H1 (cell line): ENCODE results near the gene E2F1. TPM values are rescaled to one million over a fixed set of nuclear protein-coding genes. Genes with fewer than 3 reads are reported as not detected.

Source experiments
- CTCF ChIA-PET: fragments of 300-600 bp; sonication (Branson Sonifier 250); formaldehyde crosslinking; loops from one replicate; lab custom pipeline; 2021; ENCODE audit not compliant: partially characterized antibody; lab: Charles Lee
- POLR2A ChIA-PET: fragments of 300-600 bp; sonication (Branson Sonifier 250); formaldehyde crosslinking; loops from one replicate; lab custom pipeline; 2021; ENCODE audit warnings: inconsistent platforms; ENCODE audit not compliant: partially characterized antibody; lab: Charles Lee
- DNase-seq, 2 experiments: peaks; one replicate each; pipeline versions ENCODE4 v3.0.0 to v3.0.0-alpha.2; 2010 to 2022; ENCODE audit warnings: low spot score in 2 of 2, low read depth in 1 of 2, mixed read lengths in 1 of 2
- FAIRE-seq: peaks from 2 replicates; lab custom pipeline; 2011; peaks lifted over from hg19 to GRCh38; lab: Jason Lieb, UNC
- H2AFZ ChIP-seq: 2 replicates; pipeline ENCODE4 v1.8.1; 2012; ENCODE audit warnings: low read length, inconsistent platforms
- H2AK5ac ChIP-seq: 2 replicates; pipeline ENCODE4 v1.6.1; 2013; ENCODE audit warnings: low read depth, low read length
- H2BK120ac ChIP-seq: replicated peaks from 2 replicates; pipeline ENCODE3; 2013; ENCODE audit warnings: low read depth, low read length, inconsistent platforms
- H2BK12ac ChIP-seq: 2 replicates; pipeline ENCODE4 v1.6.1; 2013; ENCODE audit warnings: low read depth, low read length
- H2BK15ac ChIP-seq: 2 replicates; pipeline ENCODE4 v1.6.1; 2013; ENCODE audit warnings: low read length
- H2BK20ac ChIP-seq: 2 replicates; pipeline ENCODE4 v1.6.1; 2013; ENCODE audit warnings: low read length
- H2BK5ac ChIP-seq: 2 replicates; pipeline ENCODE4 v1.6.1; 2013; ENCODE audit warnings: low read depth, low read length
- H3K14ac ChIP-seq: 2 replicates; pipeline ENCODE4 v1.6.1; 2013; ENCODE audit warnings: inconsistent platforms; ENCODE audit not compliant: insufficient read length
- H3K18ac ChIP-seq: 2 replicates; pipeline ENCODE4 v1.6.1; 2013; ENCODE audit warnings: low read length; ENCODE audit errors: extremely low read depth
- H3K23ac ChIP-seq: 2 replicates; pipeline ENCODE4 v1.6.1; 2013; ENCODE audit warnings: inconsistent platforms; ENCODE audit not compliant: insufficient read length
- H3K23me2 ChIP-seq: 2 replicates; pipeline ENCODE4 v1.6.1; 2013; ENCODE audit warnings: low read depth, low read length
- H3K27ac ChIP-seq: 2 replicates; pipeline ENCODE4 v1.6.1; 2011; ENCODE audit warnings: low read depth, low read length, inconsistent platforms
- H3K27me3 ChIP-seq, 4 experiments: replicated peaks in 1 of 4; 1 replicate in 1 of 4; 2 replicates in 3 of 4; pipeline versions ENCODE4 v1.6.1 to v1.8.1; 2011 to 2013; ENCODE audit warnings: low read length in 3 of 4, mild to moderate bottlenecking in 3 of 4, inconsistent platforms in 2 of 4, mixed read lengths in 2 of 4, moderate library complexity in 1 of 4; ENCODE audit not compliant: control insufficient read depth in 3 of 4, insufficient read depth in 3 of 4; ENCODE audit errors: extremely low read depth in 1 of 4
- H3K36me3 ChIP-seq, 4 experiments: 2 replicates each; pipeline versions ENCODE4 v1.6.1 to v1.8.1; 2011 to 2013; ENCODE audit warnings: mild to moderate bottlenecking in 4 of 4, low read length in 3 of 4, moderate library complexity in 2 of 4, control low read depth in 1 of 4, inconsistent platforms in 1 of 4; ENCODE audit not compliant: insufficient read depth in 4 of 4, control insufficient read depth in 2 of 4
- H3K4ac ChIP-seq: replicated peaks from 2 replicates; pipeline ENCODE3; 2013; ENCODE audit warnings: low read length, low read depth, mixed read lengths, inconsistent platforms; ENCODE audit not compliant: insufficient read length
- H3K4me1 ChIP-seq, 4 experiments: replicated peaks in 1 of 4; 1 replicate in 1 of 4; 2 replicates in 3 of 4; pipeline versions ENCODE4 v1.6.1 to v1.8.1; 2011 to 2013; ENCODE audit warnings: low read length in 3 of 4, inconsistent platforms in 2 of 4, mixed read lengths in 1 of 4; ENCODE audit not compliant: insufficient read depth in 4 of 4, control insufficient read depth in 3 of 4
- H3K4me2 ChIP-seq, 2 experiments: 2 replicates each; pipeline versions ENCODE4 v1.6.1 to v1.8.1; 2011 to 2013; ENCODE audit warnings: low read depth in 2 of 2, low read length in 2 of 2, control low read depth in 1 of 2, inconsistent platforms in 1 of 2, mild to moderate bottlenecking in 1 of 2; ENCODE audit not compliant: insufficient read depth in 1 of 2
- H3K4me3 ChIP-seq, 4 experiments: fragments of 200-600, 300-600 bp in 1 of 4; sonication (generic), shearing (Covaris generic), sonication (Bioruptor Twin) in 1 of 4; 2 replicates each; pipeline versions ENCODE4 v1.5.1 to v1.8.1; 2011 to 2016; ENCODE audit warnings: low read length in 4 of 4, low read depth in 3 of 4, control low read depth in 2 of 4, inconsistent platforms in 2 of 4, mild to moderate bottlenecking in 2 of 4, mixed read lengths in 1 of 4, moderate library complexity in 1 of 4; ENCODE audit not compliant: insufficient read depth in 2 of 4; ENCODE audit errors: extremely low read depth in 1 of 4
- H3K56ac ChIP-seq: replicated peaks from 2 replicates; pipeline ENCODE3; 2013; ENCODE audit warnings: low read depth, mild to moderate bottlenecking, mixed read lengths, low read length, inconsistent platforms; ENCODE audit not compliant: insufficient read length
- H3K79me1 ChIP-seq: 2 replicates; pipeline ENCODE4 v1.6.1; 2013; ENCODE audit warnings: low read depth, low read length, control low read depth
- H3K79me2 ChIP-seq, 2 experiments: 2 replicates each; pipeline versions ENCODE4 v1.6.1 to v1.8.1; 2012 to 2013; ENCODE audit warnings: low read length in 2 of 2, mild to moderate bottlenecking in 2 of 2, inconsistent platforms in 1 of 2; ENCODE audit not compliant: insufficient read depth in 2 of 2, control insufficient read depth in 1 of 2
- H3K9ac ChIP-seq, 4 experiments: replicated peaks in 1 of 4; 1 replicate in 1 of 4; 2 replicates in 3 of 4; pipeline versions ENCODE4 v1.6.1 to v1.8.1; 2011 to 2013; ENCODE audit warnings: low read depth in 3 of 4, low read length in 3 of 4, control low read depth in 2 of 4, mild to moderate bottlenecking in 2 of 4, moderate library complexity in 2 of 4, inconsistent platforms in 1 of 4; ENCODE audit errors: extremely low read depth in 1 of 4
- H3K9me3 ChIP-seq, 2 experiments: 2 replicates each; pipeline versions ENCODE4 v1.6.1 to v1.8.1; 2012 to 2013; ENCODE audit warnings: mild to moderate bottlenecking in 2 of 2, moderate library complexity in 2 of 2, control low read depth in 1 of 2, inconsistent platforms in 1 of 2, low read depth in 1 of 2, low read length in 1 of 2, mixed read lengths in 1 of 2; ENCODE audit not compliant: insufficient read depth in 2 of 2
- H4K20me1 ChIP-seq, 2 experiments: replicated peaks in 1 of 2; 2 replicates each; pipeline versions ENCODE3 to v1.8.1; 2011 to 2013; ENCODE audit warnings: inconsistent platforms in 2 of 2, low read length in 2 of 2, mild to moderate bottlenecking in 1 of 2; ENCODE audit not compliant: insufficient read depth in 2 of 2, control insufficient read depth in 1 of 2
- H4K5ac ChIP-seq: 2 replicates; pipeline ENCODE4 v1.6.1; 2013; ENCODE audit warnings: low read length, low read depth, mixed read lengths, inconsistent platforms; ENCODE audit not compliant: insufficient read length
- H4K8ac ChIP-seq: 2 replicates; pipeline ENCODE4 v1.8.0; 2013; ENCODE audit warnings: mild to moderate bottlenecking, moderate library complexity, low read length, inconsistent platforms; ENCODE audit not compliant: insufficient read depth; ENCODE audit errors: extremely low read depth
- H4K91ac ChIP-seq: replicated peaks from 2 replicates; pipeline ENCODE3; 2013; ENCODE audit warnings: low read length, mixed read lengths, inconsistent platforms; ENCODE audit not compliant: insufficient read length
- POLR2AphosphoS5 ChIP-seq: IDR thresholded peaks from 2 replicates; pipeline ENCODE4 v1.6.1; 2011; ENCODE audit warnings: low read depth, low read length
- RFX5 ChIP-seq: IDR thresholded peaks from 2 replicates; pipeline ENCODE4 v1.6.1; 2011; ENCODE audit warnings: low read depth, low read length, improper control_type of control experiment, borderline replicate concordance
- RNF2 ChIP-seq: fragments of 200-900, 300-1000 bp; sonication (generic); IDR thresholded peaks from 2 replicates; pipeline ENCODE4 v1.7.1; 2016; ENCODE audit warnings: borderline replicate concordance, low read depth, mild to moderate bottlenecking, antibody characterized with exemption, low read length; ENCODE audit not compliant: poor library complexity, severe bottlenecking; ENCODE audit errors: missing control alignments
- WGBS, 2 experiments: shearing (Covaris generic) in 1 of 2; methylation state at CpG; one replicate each; pipeline versions ENCODE4 v1.1.6 to v1.1.7; 2013 to 2015; ENCODE audit warnings: low lambda C conversion rate in 2 of 2, mixed read lengths in 2 of 2, inconsistent platforms in 1 of 2, low coverage in 1 of 2, missing lambda C conversion rate in 1 of 2; ENCODE audit not compliant: insufficient replicate concordance in 2 of 2, insufficient coverage in 1 of 2, insufficient read length in 1 of 2; ENCODE audit errors: extremely low coverage in 1 of 2, missing lambda C conversion rate in 1 of 2; 5-methylcytosine and 5-hydroxymethylcytosine counted together
- polyA plus RNA-seq, 7 experiments: library from polyadenylated mRNA; depleted of rRNA in 3 of 7; stranded (reverse) in 5 of 7; unstranded in 2 of 7; fragments of >200 nt in 5 of 7; fragments of 200-250 nt in 2 of 7; gene quantifications; 1 replicate in 5 of 7; 2 replicates in 1 of 7; 4 replicates in 1 of 7; pipeline versions ENCODE4 v1.2.1 to v1.2.3, GENCODE V29; 2011 to 2013; ENCODE audit warnings: missing spikeins in 2 of 7, mixed read lengths in 2 of 7
- total RNA-seq: library from RNA; stranded (reverse); fragmentation: NEBNext Ultra II Directional; extraction: Animal tissue kit (Norgen Biotek cat#: 25700); gene quantifications from 2 replicates; pipeline ENCODE4 v1.2.1, GENCODE V29; 2021

E2F1 gene
- total and polyA plus RNA-seq, 2 of the 8 experiments (the other 6 are each of a cell fraction or from before 2014, with no cell fraction given): 33.4 to 35.8 TPM

DNA sequence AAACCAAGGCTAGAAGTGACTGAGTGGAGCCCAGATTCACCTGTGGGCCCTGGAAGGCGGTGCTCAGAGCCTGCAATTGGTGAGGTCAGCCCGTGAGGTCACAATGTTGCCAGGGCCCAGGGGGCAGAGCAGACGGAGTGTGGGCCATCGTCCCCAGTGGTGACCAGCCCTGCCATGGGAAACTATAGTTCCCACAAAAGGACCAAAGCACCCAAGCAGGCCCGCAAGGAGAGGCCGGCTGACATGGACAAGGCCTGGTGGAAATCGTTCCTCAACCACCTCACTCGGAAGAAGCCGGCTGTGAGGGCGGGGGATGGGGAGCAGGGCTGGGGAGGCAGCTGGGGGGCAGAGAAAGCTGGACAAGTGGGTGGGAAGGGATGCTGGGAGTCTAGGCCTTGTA, 24.0 kb downstream of the E2F1 start, which contains the start of gene C20orf144:
Gene C20orf144, plus strand, starts transcription at position 156 of the 400 bp plus-strand sequence. Its CDS starts 19 bp downstream, at position 175.
- H4K20me1 ChIP-seq: peaks cover 0 to 8% of the 10 kb centered on the region in 2 experiments
- H2BK5ac ChIP-seq: no peak within 1 kb of the TSS
- no peak within 1 kb of the TSS for H3K14ac ChIP-seq
- H3K27me3 ChIP-seq: peaks cover 0 to 3% (median 0%) of the 10 kb centered on the region in 4 experiments; a peak in 3 of 7 replicates
- FAIRE-seq: no peak
- H3K4ac ChIP-seq: no peak within 1 kb of the TSS
- peak within 1 kb of the TSS; percentile 67 to 94 for H3K4me2 ChIP-seq
- H3K27ac ChIP-seq: peak within 1 kb of the TSS; percentile 34; the same call in 1 of the 2 replicates
- H3K4me3 ChIP-seq: peak within 1 kb of the TSS; percentile 56 to 93 (median 82)
- no peak within 1 kb of the TSS for H2AK5ac ChIP-seq
- no peak within 1 kb of the TSS for H4K8ac ChIP-seq
- 93% methylated on average over 7 of the region's 10 CpGs; no CpG with 5 or more reads in 1 of the 2 experiments for WGBS, 2 experiments
- H3K79me1 ChIP-seq: no peaks in the 10 kb centered on the region
- DNase-seq: no peak
- ChIA-PET POLR2A (interaction anchor here (1.1 to 17.9 kb wide), 3 partner anchors 8 to 17 kb away, joined by 3 to 245 read pairs (median 3); partner anchors contain the start of gene NECAB3), CTCF (interaction anchor here (3.9 kb wide), 1 partner anchor 9 kb away, joined by 22 read pairs; no protein-coding TSS in a partner anchor)
- peaks cover 19% of the 10 kb centered on the region; the same call in 1 of the 2 replicates for H3K23me2 ChIP-seq
- H3K4me1 ChIP-seq: peaks cover 0 to 12% (median 8%) of the 10 kb centered on the region in 4 experiments; a peak in 4 of 7 replicates
- H3K56ac ChIP-seq: no peak within 1 kb of the TSS
- no peak within 1 kb of the TSS for H4K5ac ChIP-seq
- peaks cover 0 to 14% (median 0%) of the 10 kb centered on the region in 4 experiments; a peak in 2 of 8 replicates for H3K36me3 ChIP-seq
- H2BK20ac ChIP-seq: no peak within 1 kb of the TSS
- H3K9ac ChIP-seq: peak within 1 kb of the TSS; percentile 8 to 73 (median 40)
- no peak within 1 kb of the TSS for H2BK15ac ChIP-seq
- H3K79me2 ChIP-seq: no peaks in the 10 kb centered on the region
- H3K9me3 ChIP-seq: no peaks in the 10 kb centered on the region
- no peak within 1 kb of the TSS for H2BK120ac ChIP-seq
- H4K91ac ChIP-seq: no peak within 1 kb of the TSS
- no peak within 1 kb of the TSS for H3K18ac ChIP-seq
- no peak within 1 kb of the TSS for H2AFZ ChIP-seq
- H2BK12ac ChIP-seq: no peak within 1 kb of the TSS
- no peak within 1 kb of the TSS for H3K23ac ChIP-seq
- no peak for TF ChIP-seq POLR2AphosphoS5
- TF ChIP-seq RFX5: no peak
- TF ChIP-seq RNF2: no peak
